SW 1271 (cell line): ENCODE measurements around the gene MVB12B.

Experiments used
- DNase-seq, 2 experiments: peaks; one replicate each; lab custom pipeline; 2025; lab: John Stamatoyannopoulos, UW

MVB12B gene

GRCh38 chr9:126506361-126507317 lies 180.0 kb downstream of the MVB12B start:
- DNase-seq: no peak

GRCh38 chr9:126507318-126508109 lies 180.9 kb downstream of the MVB12B start:
- DNase-seq: no peak

- no peak for DNase-seq
Measured at GRCh38 chr9:126508171-126508591, 181.6 kb downstream of the MVB12B start.

- DNase-seq: no peak
Measured at GRCh38 chr9:126508928-126509327, 182.3 kb downstream of the MVB12B start.

GRCh38 chr9:126509718-126510117 lies 183.1 kb downstream of the MVB12B start:
- no peak for DNase-seq

GRCh38 chr9:126510564-126510963 lies 183.9 kb downstream of the MVB12B start:
- no peak for DNase-seq

GRCh38 chr9:126511411-126511810 lies 184.8 kb downstream of the MVB12B start:
- no peak for DNase-seq

GRCh38 chr9:126513159-126514036 lies 186.8 kb downstream of the MVB12B start:
- no peak for DNase-seq

- peak in 1 of 2 experiments; percentile 55 for DNase-seq
Measured at GRCh38 chr9:126514037-126514821, 187.6 kb downstream of the MVB12B start.

- DNase-seq: no peak
Measured at GRCh38 chr9:126515001-126515872, 188.6 kb downstream of the MVB12B start.

- no peak for DNase-seq
Measured at GRCh38 chr9:126515873-126516505, 189.4 kb downstream of the MVB12B start.

GRCh38 chr9:126516561-126516935 lies 189.9 kb downstream of the MVB12B start:
- DNase-seq: no peak

GRCh38 chr9:126516936-126517832 lies 190.6 kb downstream of the MVB12B start:
- DNase-seq: peak; percentile 30 to 61

- DNase-seq: no peak
Measured at GRCh38 chr9:126517833-126518356, 191.3 kb downstream of the MVB12B start.

GRCh38 chr9:126518763-126519162 lies 192.1 kb downstream of the MVB12B start:
- no peak for DNase-seq

- DNase-seq: no peak
Measured at GRCh38 chr9:126519660-126520420, 193.2 kb downstream of the MVB12B start.

GRCh38 chr9:126520453-126520852 lies 193.8 kb downstream of the MVB12B start:
- DNase-seq: no peak
